ENCODE data around the gene ZNF81.

GRCh38 chrX:47956016-47956415 lies 119.3 kb downstream of the ZNF81 start:
- TF ChIP-seq CTCF (IDR thresholded peaks at IDR 0.05; ENCODE audit: borderline replicate concordance, extremely low read depth, low read length, poor library complexity, severe bottlenecking), result no peak
- no peak for TF ChIP-seq EZH2 (IDR thresholded peaks at IDR 0.05; ENCODE audit: borderline replicate concordance, low read depth, low read length, severe bottlenecking)

All from DND-41 (cell line).